Testis (tissue), 3 donors: Measurements from ENCODE around the gene FAM199X. TPM values are rescaled to one million over a fixed set of nuclear protein-coding genes. Genes with fewer than 3 reads are reported as not detected.

Source experiments
- DNase-seq: peaks from one replicate; pipeline ENCODE4 v3.0.0-alpha.2; 2019
- H3K27ac ChIP-seq, 2 donors: fragments of 200-600 bp; sonication (generic); one replicate each; pipeline ENCODE4 v1.5.1; 2019
- H3K27me3 ChIP-seq: fragments of 200-600 bp; sonication (generic); one replicate; pipeline ENCODE4 v1.5.1; 2019
- H3K36me3 ChIP-seq: fragments of 200-600 bp; sonication (generic); one replicate; pipeline ENCODE4 v1.5.1; 2017; ENCODE audit warnings: low read depth; ENCODE audit errors: missing control alignments
- H3K4me1 ChIP-seq: fragments of 200-600 bp; sonication (generic); one replicate; pipeline ENCODE4 v1.5.1; 2019
- H3K4me3 ChIP-seq, 2 donors: fragments of 200-600 bp; sonication (generic); one replicate each; pipeline ENCODE4 v1.5.1; 2017 to 2019
- H3K9me3 ChIP-seq: fragments of 200-600 bp; sonication (generic); one replicate; pipeline ENCODE4 v1.5.1; 2017
- CTCF ChIP-seq, 3 experiments: fragments of 450-650 bp in 2 of 3; fragments of 200-600 bp in 1 of 3; sonication (generic) in 1 of 3; IDR thresholded peaks; one replicate each; pipeline ENCODE4 v1.5.1; 2016 to 2019; ENCODE audit warnings: antibody characterized with exemption in 3 of 3, mild to moderate bottlenecking in 2 of 3, moderate library complexity in 1 of 3
- POLR2A ChIP-seq: fragments of 450-650 bp; IDR thresholded peaks from one replicate; pipeline ENCODE4 v1.6.1; 2017; ENCODE audit warnings: antibody characterized with exemption, mild to moderate bottlenecking, moderate library complexity
- WGBS, 2 donors: methylation state at CpG; one replicate each; pipeline ENCODE4 v1.1.5; 2018; 5-methylcytosine and 5-hydroxymethylcytosine counted together
- intact Hi-C: fragments of 100-400 bp; cut with DNase I; formaldehyde crosslinking; loops from one replicate; pipeline ENCODE4 v1.15.1; 2023; ENCODE audit warnings: low total_unique reads
- polyA plus RNA-seq: library from polyadenylated mRNA; stranded (reverse); fragments of 350-450 nt; fragmentation: Illumina TruSeq; extraction: RNeasy Lipid Tissue Mini Kit (QIAGEN cat#74804); gene quantifications from one replicate; pipeline ENCODE4 v1.2.3, GENCODE V29; 2014; ENCODE audit warnings: low read depth, low replicate concordance; ENCODE audit not compliant: insufficient read depth
- total RNA-seq, 2 donors: library from RNA; depleted of rRNA; stranded (reverse); fragments of >200 nt; gene quantifications; one replicate each; pipeline ENCODE4 v1.2.3, GENCODE V29; 2016

Gene FAM199X
- total and polyA plus RNA-seq, 3 donors from 2014 or later: 20.9 to 35.6 (median 33.8) TPM

- no peaks in the 10 kb centered on the region for H3K36me3 ChIP-seq
- no peak for DNase-seq
- 54 to 57% methylated on average over 2 of the region's 2 CpGs for WGBS, 2 donors
- H3K27me3 ChIP-seq: no peaks in the 10 kb centered on the region
- intact Hi-C loops: no loop called here
- H3K4me1 ChIP-seq: peaks cover 2% of the 10 kb centered on the region
- TF ChIP-seq CTCF (IDR thresholded peaks at IDR 0.05) (no peak), POLR2A (no peak)
- no peak overlapping the region for H3K4me3 ChIP-seq
- H3K27ac ChIP-seq: no peak overlapping the region
- no peaks in the 10 kb centered on the region for H3K9me3 ChIP-seq
Observed at GRCh38 chrX:104172788-104173187, 6.5 kb downstream of the FAM199X start.

- Histone ChIP-seq H3K4me1 (peaks cover 2% of the 10 kb centered on the region), H3K27ac (no peak overlapping the region), H3K4me3 (no peak overlapping the region), H3K36me3 (no peaks in the 10 kb centered on the region), H3K27me3 (no peaks in the 10 kb centered on the region), H3K9me3 (no peaks in the 10 kb centered on the region)
- WGBS, 2 donors: 89 to 93% methylated on average over 4 to 6 of the region's 6 CpGs
- intact Hi-C loops: no loop called here
- TF ChIP-seq CTCF (IDR thresholded peaks at IDR 0.05) (no peak), POLR2A (no peak)
- no peak for DNase-seq
Observed at GRCh38 chrX:104173841-104174240, 7.6 kb downstream of the FAM199X start.

- Histone ChIP-seq H3K27ac (no peak overlapping the region), H3K4me1 (no peaks in the 10 kb centered on the region), H3K9me3 (no peaks in the 10 kb centered on the region), H3K36me3 (no peaks in the 10 kb centered on the region), H3K4me3 (no peak overlapping the region), H3K27me3 (no peaks in the 10 kb centered on the region)
- 91 to 100% methylated on average over 4 of the region's 4 CpGs for WGBS, 2 donors
- TF ChIP-seq CTCF (IDR thresholded peaks at IDR 0.05) (no peak), POLR2A (no peak)
- no peak for DNase-seq
- intact Hi-C loops: no loop called here
Observed at GRCh38 chrX:104183685-104184084, 17.4 kb downstream of the FAM199X start.

- Histone ChIP-seq H3K27me3 (no peaks in the 10 kb centered on the region), H3K36me3 (no peaks in the 10 kb centered on the region), H3K27ac (no peak overlapping the region), H3K4me3 (no peak overlapping the region), H3K9me3 (no peaks in the 10 kb centered on the region), H3K4me1 (no peaks in the 10 kb centered on the region)
- DNase-seq: no peak
- WGBS, 2 donors: 91 to 92% methylated on average over 7 to 8 of the region's 8 CpGs
- intact Hi-C loops: no loop called here
- no peak for TF ChIP-seq CTCF (IDR thresholded peaks at IDR 0.05)
Observed at GRCh38 chrX:104187931-104188330, 21.7 kb downstream of the FAM199X start.

- intact Hi-C loops: no loop called here
- Histone ChIP-seq H3K4me1 (no peaks in the 10 kb centered on the region), H3K36me3 (no peaks in the 10 kb centered on the region), H3K9me3 (no peaks in the 10 kb centered on the region), H3K4me3 (no peak overlapping the region), H3K27me3 (no peaks in the 10 kb centered on the region), H3K27ac (no peak overlapping the region)
- TF ChIP-seq CTCF (IDR thresholded peaks at IDR 0.05) (no peak), POLR2A (no peak)
- no peak for DNase-seq
- 61 to 80% methylated on average over 3 to 5 of the region's 5 CpGs for WGBS, 2 donors
Observed at GRCh38 chrX:104189837-104190236, 23.6 kb downstream of the FAM199X start.
